ENCODE measurements around the gene CACFD1.

DNA sequence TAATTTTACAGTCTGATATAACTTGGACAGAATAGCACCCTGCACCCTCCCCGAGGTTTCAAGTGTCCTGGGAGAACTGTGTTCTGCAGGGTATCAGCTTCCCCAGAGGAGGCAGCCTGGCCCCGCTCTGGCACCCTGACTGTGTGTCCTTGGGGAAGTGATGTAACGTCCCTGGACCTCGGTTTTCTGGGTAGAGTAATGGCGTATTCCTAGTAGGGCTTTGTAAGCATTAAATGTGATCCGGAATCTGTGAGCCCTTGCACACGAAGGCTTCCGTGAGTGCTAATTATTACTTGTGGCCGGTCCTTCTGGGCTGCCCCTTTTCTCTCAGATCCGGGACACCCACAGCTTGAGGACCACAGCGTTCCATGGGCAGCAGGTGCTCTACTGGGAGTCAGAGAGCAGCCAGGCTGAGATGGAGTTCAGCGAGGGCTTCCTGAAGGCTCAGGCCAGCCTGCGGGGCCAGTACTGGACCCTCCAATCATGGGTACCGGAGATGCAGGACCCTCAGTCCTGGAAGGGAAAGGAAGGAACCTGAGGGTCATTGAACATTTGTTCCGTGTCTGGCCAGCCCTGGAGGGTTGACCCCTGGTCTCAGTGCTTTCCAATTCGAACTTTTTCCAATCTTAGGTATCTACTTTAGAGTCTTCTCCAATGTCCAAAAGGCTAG is 1.0 kb upstream of the CACFD1 start:
- TF ChIP-seq CTCF (IDR thresholded peaks at IDR 0.05; ENCODE audit: insufficient read depth, low read depth, low read length): no peak
- no peak for TF ChIP-seq EZH2 (IDR thresholded peaks at IDR 0.05; ENCODE audit: insufficient read depth, low read length)
